ENCODE data around the gene DHX15. TPM values are rescaled to one million over a fixed set of nuclear protein-coding genes. Genes with fewer than 3 reads are reported as not detected.
A peak's percentile ranks its signal among the peaks of the same experiment; 100 is the strongest.

The DHX15 gene
- total RNA-seq, 4 donors from 2014 or later = 113 to 334 (median 139) TPM

GRCh38 chr4:24495388-24495787, 89.0 kb downstream of the DHX15 start:
- no peaks in the 10 kb centered on the region for H3K4me1 ChIP-seq
- no peak for DNase-seq
- H3K36me3 ChIP-seq = no peaks in the 10 kb centered on the region
- no peak for TF ChIP-seq POLR2A (IDR thresholded peaks at IDR 0.05)
- TF ChIP-seq, protein P1, sequence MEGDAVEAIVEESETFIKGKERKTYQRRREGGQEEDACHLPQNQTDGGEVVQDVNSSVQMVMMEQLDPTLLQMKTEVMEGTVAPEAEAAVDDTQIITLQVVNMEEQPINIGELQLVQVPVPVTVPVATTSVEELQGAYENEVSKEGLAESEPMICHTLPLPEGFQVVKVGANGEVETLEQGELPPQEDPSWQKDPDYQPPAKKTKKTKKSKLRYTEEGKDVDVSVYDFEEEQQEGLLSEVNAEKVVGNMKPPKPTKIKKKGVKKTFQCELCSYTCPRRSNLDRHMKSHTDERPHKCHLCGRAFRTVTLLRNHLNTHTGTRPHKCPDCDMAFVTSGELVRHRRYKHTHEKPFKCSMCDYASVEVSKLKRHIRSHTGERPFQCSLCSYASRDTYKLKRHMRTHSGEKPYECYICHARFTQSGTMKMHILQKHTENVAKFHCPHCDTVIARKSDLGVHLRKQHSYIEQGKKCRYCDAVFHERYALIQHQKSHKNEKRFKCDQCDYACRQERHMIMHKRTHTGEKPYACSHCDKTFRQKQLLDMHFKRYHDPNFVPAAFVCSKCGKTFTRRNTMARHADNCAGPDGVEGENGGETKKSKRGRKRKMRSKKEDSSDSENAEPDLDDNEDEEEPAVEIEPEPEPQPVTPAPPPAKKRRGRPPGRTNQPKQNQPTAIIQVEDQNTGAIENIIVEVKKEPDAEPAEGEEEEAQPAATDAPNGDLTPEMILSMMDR (IDR thresholded peaks at IDR 0.05) = no peak
- intact Hi-C loops (cut with DNase I; ENCODE audit: low total_unique reads) = no loop called here
- H3K27ac ChIP-seq = no peak overlapping the region
- no peaks in the 10 kb centered on the region for H3K9me3 ChIP-seq
- no peak overlapping the region for H3K4me3 ChIP-seq
- H3K27me3 ChIP-seq = no peaks in the 10 kb centered on the region

- no peak overlapping the region for H3K4me3 ChIP-seq
Measured at GRCh38 chr4:24489870-24490269, 94.5 kb downstream of the DHX15 start.

GRCh38 chr4:24488399-24489164, 95.8 kb downstream of the DHX15 start:
- H3K36me3 ChIP-seq = no peaks in the 10 kb centered on the region
- peak; percentile 65 to 66 for DNase-seq
- no peak for TF ChIP-seq POLR2A (IDR thresholded peaks at IDR 0.05)
- TF ChIP-seq, protein P1 (IDR thresholded peaks at IDR 0.05) = peak; percentile 60 to 71 (median 66)
- no peak overlapping the region for H3K27ac ChIP-seq
- H3K9me3 ChIP-seq = no peaks in the 10 kb centered on the region
- H3K4me1 ChIP-seq = no peaks in the 10 kb centered on the region
- intact Hi-C loops (cut with DNase I; ENCODE audit: low total_unique reads) = no loop called here
- H3K4me3 ChIP-seq = no peak overlapping the region
- H3K27me3 ChIP-seq = no peaks in the 10 kb centered on the region

More at GRCh38 chr4:24489870-24490269, 94.5 kb downstream of the DHX15 start:
- DNase-seq = no peak
- Histone ChIP-seq H3K9me3 (no peaks in the 10 kb centered on the region), H3K27me3 (no peaks in the 10 kb centered on the region), H3K27ac (no peak overlapping the region), H3K36me3 (no peaks in the 10 kb centered on the region), H3K4me1 (no peaks in the 10 kb centered on the region)
- TF ChIP-seq, protein P1 (IDR thresholded peaks at IDR 0.05) = no peak
- no peak for TF ChIP-seq POLR2A (IDR thresholded peaks at IDR 0.05)
- intact Hi-C loops (cut with DNase I; ENCODE audit: low total_unique reads) = no loop called here

GRCh38 chr4:24482871-24483270, 101.5 kb downstream of the DHX15 start:
- intact Hi-C loops (cut with DNase I; ENCODE audit: low total_unique reads) = no loop called here
- H3K9me3 ChIP-seq = no peaks in the 10 kb centered on the region
- TF ChIP-seq, protein P1 (IDR thresholded peaks at IDR 0.05) = no peak
- TF ChIP-seq POLR2A (IDR thresholded peaks at IDR 0.05) = no peak
- no peak overlapping the region for H3K27ac ChIP-seq
- H3K27me3 ChIP-seq = no peaks in the 10 kb centered on the region
- H3K36me3 ChIP-seq = no peaks in the 10 kb centered on the region
- no peak for DNase-seq
- H3K4me3 ChIP-seq = no peak overlapping the region
- H3K4me1 ChIP-seq = no peaks in the 10 kb centered on the region

- Histone ChIP-seq H3K27ac (no peak overlapping the region), H3K4me3 (no peak overlapping the region), H3K27me3 (no peaks in the 10 kb centered on the region), H3K4me1 (no peaks in the 10 kb centered on the region), H3K36me3 (no peaks in the 10 kb centered on the region), H3K9me3 (no peaks in the 10 kb centered on the region)
- TF ChIP-seq, protein P1 (IDR thresholded peaks at IDR 0.05) = no peak
- TF ChIP-seq POLR2A (IDR thresholded peaks at IDR 0.05) = no peak
- peak in 1 of 2 donors; percentile 27 for DNase-seq
- intact Hi-C loops (cut with DNase I; ENCODE audit: low total_unique reads) = no loop called here
Measured at GRCh38 chr4:24477919-24478318, 106.4 kb downstream of the DHX15 start.

All from uterus (tissue), 4 donors.